Measurements from ENCODE around the gene ZNF467. TPM values are rescaled to one million over a fixed set of nuclear protein-coding genes. Genes with fewer than 3 reads are reported as not detected.

The ZNF467 gene
- total RNA-seq, 4 donors from 2014 or later: 1.2 to 4.4 (median 2.0) TPM

- DNase-seq: no peak
- no peaks in the 10 kb centered on the region for H3K9me3 ChIP-seq
- intact Hi-C loops (cut with DNase I): no loop called here
- 60 to 67% methylated on average over 6 to 9 of the region's 16 CpGs for WGBS, 2 donors
- peaks cover 0 to 34% (median 0%) of the 10 kb centered on the region in 3 donors for H3K36me3 ChIP-seq
- no peak overlapping the region for H3K4me3 ChIP-seq
- peaks cover 0 to 22% (median 0%) of the 10 kb centered on the region in 4 donors for H3K27me3 ChIP-seq
- H3K27ac ChIP-seq: no peak overlapping the region
- TF ChIP-seq CTCF (IDR thresholded peaks at IDR 0.05) (no peak), POLR2A (IDR thresholded peaks at IDR 0.05) (no peak)
- peaks cover 4 to 37% (median 5%) of the 10 kb centered on the region in 3 donors for H3K4me1 ChIP-seq
Measured at GRCh38 chr7:149735779-149736477, 37.5 kb downstream of the ZNF467 start.

GRCh38 chr7:149735181-149735602, 38.2 kb downstream of the ZNF467 start:
- intact Hi-C loops (cut with DNase I): no loop called here
- DNase-seq: no peak

GRCh38 chr7:149734791-149735075, 38.7 kb downstream of the ZNF467 start:
- Histone ChIP-seq H3K4me1 (peaks cover 4 to 37% (median 5%) of the 10 kb centered on the region in 3 donors), H3K27ac (no peak overlapping the region), H3K27me3 (peaks cover 0 to 17% (median 0%) of the 10 kb centered on the region in 4 donors), H3K9me3 (no peaks in the 10 kb centered on the region), H3K36me3 (peaks cover 0 to 46% (median 0%) of the 10 kb centered on the region in 3 donors), H3K4me3 (no peak overlapping the region)
- TF ChIP-seq CTCF (IDR thresholded peaks at IDR 0.05): no peak
- no peak for TF ChIP-seq POLR2A (IDR thresholded peaks at IDR 0.05)
- intact Hi-C loops (cut with DNase I): no loop called here
- WGBS, 2 donors: 33 to 43% methylated on average over 1 to 2 of the region's 2 CpGs
- no peak for DNase-seq

More at GRCh38 chr7:149735181-149735602, 38.2 kb downstream of the ZNF467 start:
- Histone ChIP-seq H3K9me3 (no peaks in the 10 kb centered on the region), H3K4me1 (peaks cover 4 to 37% (median 5%) of the 10 kb centered on the region in 3 donors), H3K36me3 (peaks cover 0 to 42% (median 0%) of the 10 kb centered on the region in 3 donors), H3K27me3 (peaks cover 0 to 17% (median 0%) of the 10 kb centered on the region in 4 donors), H3K4me3 (no peak overlapping the region), H3K27ac (no peak overlapping the region)
- WGBS, 2 donors: 56 to 100% methylated on average over 3 of the region's 6 CpGs
- no peak for TF ChIP-seq POLR2A (IDR thresholded peaks at IDR 0.05)
- TF ChIP-seq CTCF (IDR thresholded peaks at IDR 0.05): no peak

GRCh38 chr7:149733924-149734790, 39.2 kb downstream of the ZNF467 start:
- no peak overlapping the region for H3K27ac ChIP-seq
- 67 to 74% methylated on average over 3 to 6 of the region's 20 CpGs for WGBS, 2 donors
- no peak overlapping the region for H3K4me3 ChIP-seq
- DNase-seq: no peak
- peaks cover 4 to 37% (median 5%) of the 10 kb centered on the region in 3 donors for H3K4me1 ChIP-seq
- intact Hi-C loops (cut with DNase I): no loop called here
- peaks cover 0 to 52% (median 2%) of the 10 kb centered on the region in 3 donors for H3K36me3 ChIP-seq
- no peak for TF ChIP-seq POLR2A (IDR thresholded peaks at IDR 0.05)
- no peak for TF ChIP-seq CTCF (IDR thresholded peaks at IDR 0.05)
- peaks cover 0 to 17% (median 0%) of the 10 kb centered on the region in 4 donors for H3K27me3 ChIP-seq
- no peaks in the 10 kb centered on the region for H3K9me3 ChIP-seq

All from esophagus squamous epithelium (tissue), 5 donors.